Stimulated activated CD8-positive, alpha-beta memory T cell treated with anti-CD3 and anti-CD28 coated beads, Interleukin-7, amount 100 ng/mL, for 1 hour (primary cell): ENCODE measurements around the gene NFYA.

Experiments
- DNase-seq, 2 donors: peaks; one replicate each; pipeline ENCODE4 v3.0.0-alpha.2; 2020; ENCODE audit warnings: low read depth in 2 of 2

The NFYA gene

DNA sequence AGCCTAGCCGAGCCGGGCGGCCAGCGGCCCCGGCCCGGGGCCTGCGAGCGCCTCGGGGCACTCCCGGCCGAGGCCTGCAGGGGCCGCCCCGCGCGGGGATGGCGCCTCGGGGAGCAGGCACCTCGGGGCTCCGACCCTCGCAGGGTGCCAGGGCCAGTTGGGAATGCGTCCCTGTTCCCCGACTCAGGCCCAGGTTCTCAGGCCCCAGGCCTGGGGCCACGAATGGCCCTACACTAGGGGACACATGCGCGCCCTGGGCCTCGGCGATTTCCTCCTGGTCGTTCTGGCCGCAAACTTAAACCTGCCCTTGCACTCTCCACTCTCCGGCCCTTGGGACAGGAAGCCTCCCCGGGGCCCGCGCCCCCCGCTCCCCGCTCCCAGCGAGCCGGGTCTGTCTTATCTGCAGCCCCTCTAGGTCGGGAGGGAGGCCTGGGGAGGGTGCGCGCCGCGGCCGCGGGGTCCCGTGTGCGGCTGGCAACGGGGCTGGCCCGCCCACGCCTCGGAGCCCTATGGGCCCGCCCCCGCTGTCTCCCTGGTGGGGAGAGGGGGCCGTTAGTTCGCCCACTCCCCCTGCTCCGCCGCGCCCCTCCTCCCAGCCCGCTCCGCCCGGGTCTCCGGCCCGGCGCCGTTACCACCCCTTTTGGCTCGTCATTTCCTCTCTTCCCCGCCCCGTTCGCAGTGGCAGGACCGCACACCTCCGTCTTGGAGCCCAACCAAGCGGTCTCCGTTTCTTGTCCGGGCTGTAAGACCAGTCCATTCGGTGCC is 611 bp downstream of the NFYA start:
- peak; percentile 53 to 64 for DNase-seq

DNA sequence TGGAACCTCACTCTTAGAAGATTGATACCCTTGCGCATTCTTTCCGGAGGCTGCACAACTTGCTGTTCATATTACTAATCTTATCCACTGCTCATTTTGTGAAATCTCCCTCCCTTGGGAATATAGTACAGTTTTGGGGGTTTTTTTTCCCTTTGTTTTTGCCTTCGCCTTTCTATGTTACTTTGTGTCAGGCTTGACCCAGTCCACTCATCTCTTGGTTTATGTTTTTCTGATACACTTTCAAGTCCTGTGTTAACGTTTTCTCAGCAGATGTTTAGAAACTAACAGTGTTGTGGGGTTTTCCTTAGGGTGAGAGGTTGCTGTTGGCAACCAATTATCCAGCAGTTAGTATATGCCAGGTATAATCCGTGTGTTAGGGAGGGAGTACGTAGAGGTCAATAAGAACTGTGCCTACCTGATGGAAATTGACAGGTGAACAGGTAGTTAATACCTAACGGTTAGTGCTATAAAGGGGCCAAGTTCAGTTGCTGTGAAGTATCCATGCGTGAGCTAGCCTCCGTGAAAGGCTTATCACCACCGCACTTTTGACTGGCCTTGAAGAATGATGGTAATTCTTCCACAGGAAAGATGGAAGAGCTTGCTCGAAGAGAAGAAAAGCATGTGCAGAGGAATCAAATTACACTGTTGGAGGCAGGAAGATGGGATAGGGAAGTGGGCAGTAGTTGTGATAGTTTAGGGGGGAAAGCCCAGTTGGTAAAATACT is 1.4 kb downstream of the NFYA start:
- no peak for DNase-seq

DNA sequence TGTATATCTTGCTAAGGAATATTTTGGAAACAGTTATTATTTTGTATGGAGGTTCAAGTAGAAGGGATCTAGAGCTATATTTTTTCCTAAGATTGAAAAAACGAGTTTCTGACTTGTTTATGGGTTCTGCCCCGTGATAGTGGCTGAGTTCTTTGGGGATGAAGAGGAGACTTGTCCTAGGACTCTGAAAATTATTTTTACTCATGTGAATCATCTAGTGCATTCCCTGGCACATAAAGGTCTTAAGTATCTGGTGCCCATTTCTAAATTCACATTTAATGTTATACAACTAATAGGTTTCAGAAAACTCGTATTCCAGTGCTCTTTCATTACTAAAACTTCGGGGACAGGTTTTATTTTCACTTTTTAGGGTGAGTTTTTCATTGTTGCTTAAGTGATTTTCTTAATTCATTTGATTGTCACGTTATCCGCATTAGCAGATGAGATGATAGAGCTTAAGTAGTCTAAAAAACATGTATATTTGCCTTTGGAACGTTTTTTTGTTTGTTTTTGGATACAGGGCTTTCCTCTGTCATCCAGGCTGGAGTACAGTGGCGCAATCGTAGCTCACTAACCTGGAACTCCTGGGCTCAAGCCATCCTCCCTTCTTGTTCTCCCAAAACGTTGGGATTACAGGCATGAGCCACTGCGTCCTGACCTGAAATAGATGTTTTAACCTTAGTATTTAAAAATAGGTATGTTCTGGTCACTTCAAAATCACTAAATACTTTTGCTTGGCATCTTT is 2.1 kb downstream of the NFYA start:
- no peak for DNase-seq

DNA sequence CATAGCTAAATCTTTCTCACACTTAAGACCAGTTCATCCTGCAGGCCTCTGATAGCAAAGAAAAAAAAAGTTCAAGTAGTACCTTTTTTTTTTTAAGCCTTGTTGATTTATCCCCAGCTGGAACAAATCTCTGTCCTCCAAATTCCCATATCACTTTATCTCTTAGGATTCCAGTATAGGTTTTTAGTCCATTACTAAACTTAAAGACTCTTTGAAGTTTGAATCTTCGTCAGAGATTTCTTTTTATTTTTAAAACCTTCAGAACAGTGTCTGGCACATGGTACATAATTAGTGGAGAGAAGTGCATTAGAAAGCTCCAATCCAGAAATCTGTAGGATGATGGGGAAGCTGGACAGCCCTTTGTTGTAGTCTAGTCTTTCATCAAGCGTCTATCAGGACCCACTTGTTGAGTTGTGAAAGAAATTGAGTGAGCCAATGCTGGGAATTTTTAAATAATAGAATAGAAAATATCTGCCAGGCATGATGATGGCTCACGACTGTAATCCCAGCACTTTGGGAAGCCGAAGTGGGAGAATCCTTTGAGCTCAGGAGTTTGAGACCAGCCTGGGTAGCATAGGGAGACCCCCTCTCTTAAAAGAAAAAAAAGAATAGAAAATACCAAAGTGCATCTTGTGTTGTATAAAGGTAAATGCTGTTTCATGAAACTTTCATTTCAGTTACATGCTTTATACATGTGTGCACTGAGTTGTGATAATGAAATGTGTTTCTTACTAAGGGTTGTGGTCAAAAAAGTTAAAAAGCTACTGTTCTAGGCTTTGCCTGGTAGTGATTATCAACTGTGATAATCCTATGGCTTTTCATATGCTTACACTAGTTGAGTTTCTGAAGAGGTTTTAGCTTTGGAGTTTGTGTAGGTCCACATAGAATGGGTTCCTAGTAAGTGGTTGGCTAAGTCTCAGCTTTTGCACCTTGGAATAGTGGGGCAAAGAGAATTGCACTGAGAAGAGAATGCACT is 3.2 kb downstream of the NFYA start:
- DNase-seq = no peak

DNA sequence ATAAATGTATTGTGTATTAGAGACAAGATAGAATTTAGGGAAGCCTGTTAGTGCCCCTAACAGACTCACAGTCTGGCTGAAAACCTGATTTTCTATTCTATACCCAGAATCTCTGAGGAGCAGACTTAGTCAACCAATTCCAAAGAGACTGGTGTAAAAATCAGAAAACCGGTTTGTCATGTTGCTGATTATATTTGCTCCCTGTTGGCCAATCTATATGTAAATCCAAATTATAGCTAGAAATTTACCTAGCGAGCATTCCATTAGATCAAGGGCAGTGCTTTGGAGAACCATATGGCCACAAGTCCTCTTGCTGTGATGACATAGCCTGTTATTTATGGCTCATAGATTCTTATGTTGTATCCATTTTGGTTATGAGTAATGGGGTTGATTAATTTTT is 4.8 kb downstream of the NFYA start:
- no peak for DNase-seq

DNA sequence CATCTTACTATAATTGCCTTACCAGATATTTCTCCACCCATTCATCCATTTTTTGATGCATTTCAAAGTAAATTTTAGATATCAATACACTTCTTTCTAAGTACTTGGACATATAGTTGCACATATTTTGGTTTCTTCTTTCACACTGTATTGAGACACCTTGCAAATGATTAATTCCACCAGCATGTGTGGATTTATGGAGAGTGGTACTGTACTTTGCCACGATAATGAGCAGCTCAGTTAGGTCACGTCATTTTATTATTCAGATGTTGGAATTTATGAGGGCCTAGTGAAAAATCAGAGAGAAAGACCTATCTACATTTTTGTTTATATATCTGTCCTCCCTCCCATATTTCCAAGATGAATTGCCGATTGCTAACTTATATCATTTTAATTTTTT is 5.3 kb downstream of the NFYA start:
- no peak for DNase-seq

DNA sequence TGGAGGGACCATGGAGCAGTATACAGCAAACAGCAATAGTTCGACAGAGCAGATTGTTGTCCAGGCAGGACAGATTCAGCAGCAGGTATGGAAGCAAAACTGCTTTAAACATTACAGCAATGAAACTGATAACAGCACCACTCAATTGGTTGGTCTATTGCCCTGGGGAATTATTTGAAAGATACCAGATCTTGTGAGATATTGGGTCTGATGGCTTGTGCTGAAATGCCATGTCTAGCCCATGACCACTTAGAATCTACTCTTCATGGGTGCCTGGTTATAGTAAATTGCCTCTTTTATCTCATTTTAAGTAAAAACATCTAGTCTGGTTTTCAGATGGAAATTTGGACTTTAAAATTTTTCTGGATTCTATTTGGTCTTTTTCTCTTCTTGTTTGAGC is 6.3 kb downstream of the NFYA start:
- DNase-seq = no peak

DNA sequence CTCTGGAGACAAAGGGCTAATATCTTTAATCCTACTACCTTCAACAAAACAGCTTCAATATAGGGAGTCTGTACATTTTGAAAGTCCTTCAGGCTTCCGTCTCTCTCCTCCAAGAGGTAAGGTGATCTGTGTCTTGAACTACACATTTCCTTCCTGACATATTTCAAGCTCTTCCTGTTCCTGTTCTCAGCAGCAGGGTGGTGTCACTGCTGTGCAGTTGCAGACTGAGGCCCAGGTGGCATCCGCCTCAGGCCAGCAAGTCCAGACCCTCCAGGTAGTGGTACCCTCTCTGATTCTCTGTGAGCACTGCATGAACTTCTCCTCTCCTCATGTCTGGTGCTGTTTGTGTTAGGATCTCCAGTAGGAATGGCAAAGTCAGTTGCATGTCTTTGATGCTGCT is 7.8 kb downstream of the NFYA start:
- DNase-seq = no peak

DNA sequence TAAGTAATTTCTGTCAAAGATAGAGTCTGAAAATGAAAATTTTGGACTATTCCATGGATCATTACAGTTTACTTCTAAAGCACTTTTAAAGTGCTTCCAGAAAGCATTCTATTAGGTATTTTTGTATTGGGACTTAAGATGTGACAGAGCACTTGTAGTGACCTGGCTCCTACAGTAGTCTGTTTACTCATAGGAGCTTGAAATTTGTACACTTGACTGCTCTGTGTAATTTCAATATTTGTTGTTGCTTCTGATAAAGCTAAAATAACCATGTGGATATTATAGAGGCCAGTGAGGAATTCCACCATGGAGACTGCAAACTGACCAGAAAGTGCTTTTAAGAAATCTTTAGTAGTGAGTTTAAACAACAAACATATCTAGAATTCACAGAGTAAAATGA is 10.3 kb downstream of the NFYA start:
- no peak for DNase-seq

DNA sequence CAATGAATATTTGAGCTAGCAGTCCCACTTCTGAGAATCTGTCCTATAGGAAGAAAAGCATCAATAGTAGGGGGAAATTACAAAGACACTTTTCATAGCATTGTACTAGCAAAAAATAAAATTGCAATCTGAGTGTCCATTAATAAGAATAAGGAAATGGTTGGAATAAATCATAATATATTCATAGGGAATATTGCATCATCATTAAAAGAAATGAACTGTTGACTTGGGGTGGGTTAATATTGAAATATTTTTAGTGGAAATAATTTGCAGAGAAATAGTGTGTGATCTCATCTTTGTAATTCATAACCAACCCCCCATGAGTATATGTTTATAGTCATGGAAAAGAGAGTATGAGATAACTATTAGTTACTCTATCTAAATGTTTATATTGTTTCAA is 12.4 kb downstream of the NFYA start:
- no peak for DNase-seq

DNA sequence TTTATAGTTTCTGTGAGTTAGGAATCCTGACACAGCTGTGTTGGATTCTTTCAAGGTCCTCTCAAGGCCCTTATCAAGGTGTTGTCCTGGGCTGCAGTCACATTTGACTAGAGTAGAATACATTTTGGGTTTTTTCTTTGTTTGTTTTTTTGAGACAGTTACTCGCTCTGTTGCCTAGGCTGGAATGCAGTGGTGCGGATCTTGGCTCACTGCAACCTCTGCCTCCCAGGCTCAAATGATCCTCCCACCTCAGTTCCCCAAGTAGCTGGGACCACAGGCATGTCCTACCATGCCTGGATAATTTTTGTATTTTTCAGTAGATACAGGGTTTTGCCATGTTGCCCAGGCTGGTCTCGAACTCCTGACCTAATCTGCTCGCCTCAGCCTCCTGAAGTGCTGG is 15.7 kb downstream of the NFYA start:
- no peak for DNase-seq

DNA sequence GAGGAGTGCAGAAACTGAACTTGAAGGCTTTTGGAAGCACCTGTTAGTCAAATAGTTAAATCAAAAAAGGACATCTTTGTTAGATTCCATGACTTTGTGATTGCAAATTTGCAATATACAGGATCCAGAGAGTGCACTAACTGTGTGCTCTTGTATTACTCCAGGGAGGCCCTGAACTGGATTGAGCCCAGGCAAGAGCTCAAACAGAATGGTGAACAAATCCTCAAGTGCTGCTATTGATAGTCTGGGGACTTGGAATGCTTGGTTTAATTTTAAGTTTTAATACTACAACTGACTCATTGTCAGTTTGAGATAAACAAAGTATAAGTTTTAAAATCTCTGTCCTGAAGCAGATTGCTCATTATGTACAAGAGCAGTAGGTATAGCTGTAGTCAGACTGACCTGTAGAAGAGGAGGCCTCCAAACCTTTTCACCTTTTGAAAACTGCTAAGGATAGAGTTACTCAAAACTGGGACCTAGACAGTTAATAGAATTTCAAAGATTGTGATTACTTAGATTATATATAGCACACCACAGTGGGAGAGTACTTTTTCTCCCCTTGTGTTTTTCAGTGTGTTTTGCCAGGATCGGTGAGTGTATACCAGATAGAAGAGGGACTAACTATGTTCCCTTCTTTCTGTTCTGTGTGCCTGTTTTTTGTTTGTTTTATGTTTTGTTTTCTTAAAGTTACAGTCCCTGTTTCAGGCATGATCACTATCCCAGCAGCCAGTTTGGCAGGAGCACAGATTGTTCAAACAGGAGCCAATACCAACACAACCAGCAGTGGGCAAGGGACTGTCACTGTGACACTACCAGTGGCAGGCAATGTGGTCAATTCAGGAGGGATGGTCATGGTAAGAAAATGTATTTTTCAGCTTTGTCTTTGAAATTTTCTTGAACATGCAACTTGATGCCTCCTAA is 18.3 kb downstream of the NFYA start:
- DNase-seq = no peak

DNA sequence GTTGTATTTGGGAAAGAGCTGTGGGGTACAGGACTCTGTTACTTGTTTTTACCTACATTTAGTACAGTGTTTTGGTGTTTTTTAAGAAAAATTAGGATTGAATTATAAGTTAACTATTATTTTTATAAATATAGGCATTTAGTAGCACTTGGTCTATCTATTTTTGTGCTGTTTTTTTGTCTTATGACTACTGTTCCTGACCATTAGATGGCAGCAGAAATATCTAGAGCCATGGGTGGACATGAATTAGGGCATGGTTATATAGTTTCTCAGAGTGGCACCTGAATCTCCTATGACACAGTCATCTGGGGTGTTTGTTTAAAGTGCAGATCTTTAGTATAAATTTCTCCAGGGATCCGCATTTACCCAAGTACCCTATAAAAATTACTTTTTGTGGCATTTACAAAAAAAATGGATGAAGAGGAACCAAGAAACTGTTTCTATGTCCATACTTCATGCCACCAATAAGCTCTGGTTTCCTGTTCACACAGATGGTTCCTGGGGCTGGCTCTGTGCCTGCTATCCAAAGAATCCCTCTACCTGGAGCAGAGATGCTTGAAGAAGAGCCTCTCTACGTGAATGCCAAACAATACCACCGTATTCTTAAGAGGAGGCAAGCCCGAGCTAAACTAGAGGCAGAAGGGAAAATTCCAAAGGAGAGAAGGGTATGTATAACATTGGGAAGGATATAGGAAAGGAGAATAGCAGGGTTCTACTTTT is 19.8 kb downstream of the NFYA start:
- no peak for DNase-seq

DNA sequence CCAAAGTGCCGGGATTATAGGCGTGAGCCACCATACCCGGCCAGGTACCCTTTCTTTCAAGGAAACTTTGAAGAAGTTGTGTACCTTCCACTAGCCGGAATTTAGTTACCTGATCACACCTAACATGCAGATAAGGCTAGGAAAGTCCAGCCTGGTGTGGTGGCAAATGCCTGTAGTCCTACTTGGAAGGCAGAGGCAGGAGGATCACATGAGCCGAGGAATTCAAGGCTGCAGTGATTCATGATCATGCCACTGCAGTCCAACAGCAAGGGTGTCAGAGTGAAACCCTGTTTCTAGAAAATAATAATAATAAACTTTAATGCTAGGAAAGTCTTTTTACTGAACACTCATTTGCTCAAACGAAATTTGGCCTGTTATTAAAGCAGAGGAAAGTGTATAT is 21.0 kb downstream of the NFYA start:
- DNase-seq = no peak

DNA sequence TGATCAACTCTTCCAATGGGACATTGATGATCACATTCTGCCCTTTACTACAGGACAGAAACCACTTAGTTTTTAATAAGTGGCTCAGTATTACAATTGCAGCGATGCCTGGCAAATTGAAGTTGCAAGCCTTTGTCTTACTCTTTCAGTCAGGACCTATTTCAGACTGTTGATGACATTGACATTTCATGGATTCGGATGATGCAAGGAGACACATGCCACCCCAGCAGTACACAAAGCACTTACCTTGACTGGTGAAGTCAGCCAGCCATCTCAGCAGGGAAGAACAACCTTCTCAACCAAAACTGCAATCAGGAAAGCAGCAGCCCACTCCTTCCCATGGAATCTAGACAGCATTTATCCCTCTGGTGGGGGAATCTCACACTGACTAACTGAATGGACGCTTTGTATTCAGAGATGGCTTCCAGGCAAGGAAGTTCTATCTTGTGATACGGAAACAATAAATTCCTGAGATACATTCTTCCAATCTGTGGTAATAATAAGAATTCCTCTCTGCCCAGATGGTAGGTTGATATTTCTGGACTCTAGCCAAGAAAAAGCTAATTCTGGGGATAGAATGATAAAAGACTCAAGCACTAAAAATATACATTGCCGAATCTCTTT is 24.8 kb downstream of the NFYA start:
- DNase-seq = no peak

DNA sequence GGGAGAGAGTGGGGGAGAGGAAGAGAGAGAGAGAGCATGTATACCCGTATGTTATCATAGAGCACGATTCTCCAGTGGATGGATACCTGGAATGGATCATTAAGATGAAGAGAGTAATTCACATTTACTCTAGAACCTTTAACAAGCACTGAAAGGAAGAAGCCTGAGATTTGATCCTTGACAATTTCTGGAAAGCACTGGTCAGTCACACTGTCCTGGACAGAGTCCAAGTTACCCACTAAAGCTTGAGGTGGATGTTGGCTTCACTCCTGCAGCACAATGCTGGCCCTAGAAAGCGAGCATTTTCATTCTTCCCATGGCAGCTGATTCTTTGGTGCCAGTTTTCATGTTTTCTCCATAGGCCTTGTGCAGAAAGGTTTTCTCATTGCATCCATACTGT is 25.6 kb downstream of the NFYA start:
- no peak for DNase-seq

DNA sequence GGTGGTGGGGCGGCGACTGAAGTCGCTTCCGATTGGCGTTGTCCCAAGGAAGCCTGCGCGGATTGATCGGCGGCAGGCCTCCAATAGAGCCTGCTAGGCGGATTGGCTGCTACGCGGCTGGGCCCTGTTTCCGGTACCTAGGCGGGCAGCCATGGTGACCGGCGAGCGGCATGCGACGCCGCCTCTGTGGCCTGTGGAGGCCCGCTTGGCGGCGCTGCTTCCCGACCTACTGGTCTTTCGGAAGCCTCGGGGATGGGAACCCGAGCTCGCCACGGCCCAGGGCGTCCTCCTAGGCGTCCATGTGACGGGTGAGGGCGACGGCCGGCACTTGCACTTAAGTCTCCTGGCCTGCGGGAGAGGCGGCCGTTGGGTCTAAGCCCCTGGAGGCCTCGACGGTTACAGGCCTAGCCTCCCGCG is 28.1 kb downstream of the NFYA start:
- DNase-seq = no peak

DNA sequence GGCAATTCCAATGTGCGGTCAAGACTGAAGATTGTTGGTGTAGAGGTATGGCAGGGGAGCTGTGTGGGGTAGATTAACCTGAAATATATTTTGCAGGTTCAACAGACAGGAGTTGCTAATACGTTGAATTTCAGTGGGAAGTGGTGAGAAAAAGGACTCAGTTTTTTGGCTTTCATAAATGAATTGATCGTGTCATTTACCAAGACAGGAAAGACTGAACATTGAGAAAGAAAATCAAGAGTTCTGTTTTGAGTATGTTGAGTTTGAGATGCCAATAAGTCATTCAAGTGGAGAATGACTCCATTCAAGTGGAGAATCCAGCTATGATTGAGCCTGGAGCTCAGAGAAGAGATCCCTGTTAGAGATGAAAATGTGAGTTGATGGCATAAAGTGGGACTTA is 31.1 kb downstream of the NFYA start:
- no peak for DNase-seq

DNA sequence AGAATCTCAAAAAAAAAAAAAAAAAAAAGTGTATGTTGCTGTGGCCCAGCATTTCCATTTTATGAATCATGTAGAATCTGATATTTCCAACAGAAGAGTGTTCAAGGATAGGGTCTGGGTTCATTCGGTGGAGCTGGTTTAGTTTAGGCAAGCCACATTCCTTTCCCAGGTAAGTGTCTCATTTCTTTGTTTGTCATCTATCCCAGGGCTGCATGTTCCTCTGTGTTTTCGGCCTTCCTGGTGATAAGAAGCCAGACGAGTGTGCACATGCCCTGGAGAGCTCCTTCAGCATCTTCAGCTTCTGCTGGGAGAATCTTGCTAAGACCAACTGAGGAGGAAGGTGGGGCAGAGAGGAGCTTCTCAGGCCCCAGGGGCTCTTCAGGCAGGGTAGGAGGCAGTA is 38.2 kb downstream of the NFYA start:
- no peak for DNase-seq
